GM12873 (cell line): ENCODE measurements around the gene TM6SF1.

Source experiments
- TF ChIP-seq, protein P1 (sequence below): IDR thresholded peaks from 2 replicates; pipeline ENCODE4 v1.5.1; 2012; ENCODE audit warnings: low read depth, mild to moderate bottlenecking, moderate library complexity, low read length, control low read depth; ENCODE audit not compliant: insufficient read depth; ENCODE audit errors: missing control alignments

Gene TM6SF1

DNA sequence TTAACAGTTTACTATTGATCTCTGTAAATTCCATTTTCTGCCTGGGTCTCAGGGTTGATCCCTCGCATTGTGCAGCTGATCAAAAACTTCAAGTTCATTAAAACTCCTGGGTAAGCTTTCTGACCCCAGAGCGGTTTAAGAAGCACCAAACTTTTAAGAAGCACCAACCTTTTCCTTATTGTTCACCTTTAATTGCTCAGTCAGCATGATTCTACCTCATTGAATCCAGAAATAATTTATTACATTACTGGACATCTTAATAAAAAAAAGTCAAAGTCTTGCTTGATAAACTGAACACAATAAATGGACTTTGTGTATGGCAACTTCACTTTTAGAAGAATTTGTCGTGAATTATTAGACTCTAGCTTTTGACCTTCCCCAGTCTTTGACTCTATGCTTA lies 53.3 kb downstream of the TM6SF1 start:
- TF ChIP-seq, protein P1, sequence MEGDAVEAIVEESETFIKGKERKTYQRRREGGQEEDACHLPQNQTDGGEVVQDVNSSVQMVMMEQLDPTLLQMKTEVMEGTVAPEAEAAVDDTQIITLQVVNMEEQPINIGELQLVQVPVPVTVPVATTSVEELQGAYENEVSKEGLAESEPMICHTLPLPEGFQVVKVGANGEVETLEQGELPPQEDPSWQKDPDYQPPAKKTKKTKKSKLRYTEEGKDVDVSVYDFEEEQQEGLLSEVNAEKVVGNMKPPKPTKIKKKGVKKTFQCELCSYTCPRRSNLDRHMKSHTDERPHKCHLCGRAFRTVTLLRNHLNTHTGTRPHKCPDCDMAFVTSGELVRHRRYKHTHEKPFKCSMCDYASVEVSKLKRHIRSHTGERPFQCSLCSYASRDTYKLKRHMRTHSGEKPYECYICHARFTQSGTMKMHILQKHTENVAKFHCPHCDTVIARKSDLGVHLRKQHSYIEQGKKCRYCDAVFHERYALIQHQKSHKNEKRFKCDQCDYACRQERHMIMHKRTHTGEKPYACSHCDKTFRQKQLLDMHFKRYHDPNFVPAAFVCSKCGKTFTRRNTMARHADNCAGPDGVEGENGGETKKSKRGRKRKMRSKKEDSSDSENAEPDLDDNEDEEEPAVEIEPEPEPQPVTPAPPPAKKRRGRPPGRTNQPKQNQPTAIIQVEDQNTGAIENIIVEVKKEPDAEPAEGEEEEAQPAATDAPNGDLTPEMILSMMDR, result no peak

DNA sequence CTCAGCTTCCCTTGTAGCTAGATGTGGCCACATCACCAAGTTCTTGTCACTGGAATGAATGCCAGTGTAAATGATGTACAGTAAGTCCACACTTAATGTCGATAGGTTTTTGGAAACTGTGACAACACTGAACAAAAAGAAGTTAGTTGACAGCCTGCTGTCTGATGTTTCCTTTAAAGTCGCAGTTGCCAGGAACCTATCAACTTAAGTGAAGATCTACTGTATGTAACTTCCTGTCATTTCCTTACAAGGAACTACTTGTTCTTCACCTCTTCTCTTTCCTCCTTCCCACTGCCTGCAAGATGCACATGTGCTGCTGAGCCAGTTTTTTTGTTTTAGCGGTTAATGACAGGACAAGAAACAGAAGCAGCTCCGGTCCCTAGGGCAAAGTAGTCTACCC lies 55.6 kb downstream of the TM6SF1 start:
- TF ChIP-seq, protein P1, result no peak

DNA sequence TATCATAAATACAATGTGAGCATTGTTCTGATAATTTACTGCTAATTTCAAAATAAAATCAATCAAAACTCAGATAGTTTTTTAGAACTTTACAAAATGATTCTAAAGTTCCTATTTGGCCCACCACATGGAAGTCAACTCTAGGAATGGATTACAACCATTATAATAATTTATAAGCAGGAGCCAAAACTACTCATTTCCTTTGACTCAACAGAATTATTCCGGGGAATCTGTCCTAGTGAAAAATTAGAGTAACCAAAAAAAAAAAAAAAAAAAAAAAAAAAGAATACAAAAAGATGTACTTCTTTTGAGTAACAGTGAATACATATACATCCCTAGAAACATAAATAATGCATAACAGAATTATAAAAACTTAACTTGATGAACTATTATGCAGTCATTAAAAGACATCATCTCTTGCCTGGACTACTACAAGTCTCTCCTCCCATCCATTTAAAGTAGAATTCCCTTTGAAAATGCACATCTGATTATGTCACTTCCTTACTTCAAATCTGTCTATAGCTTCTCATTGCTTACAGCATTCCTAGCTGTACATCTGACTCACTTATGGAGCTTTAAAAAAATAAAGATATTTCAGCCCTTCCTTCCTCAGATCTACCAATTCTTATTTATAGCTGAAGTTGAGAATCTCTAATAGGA lies 56.8 kb downstream of the TM6SF1 start:
- TF ChIP-seq, protein P1, result no peak

DNA sequence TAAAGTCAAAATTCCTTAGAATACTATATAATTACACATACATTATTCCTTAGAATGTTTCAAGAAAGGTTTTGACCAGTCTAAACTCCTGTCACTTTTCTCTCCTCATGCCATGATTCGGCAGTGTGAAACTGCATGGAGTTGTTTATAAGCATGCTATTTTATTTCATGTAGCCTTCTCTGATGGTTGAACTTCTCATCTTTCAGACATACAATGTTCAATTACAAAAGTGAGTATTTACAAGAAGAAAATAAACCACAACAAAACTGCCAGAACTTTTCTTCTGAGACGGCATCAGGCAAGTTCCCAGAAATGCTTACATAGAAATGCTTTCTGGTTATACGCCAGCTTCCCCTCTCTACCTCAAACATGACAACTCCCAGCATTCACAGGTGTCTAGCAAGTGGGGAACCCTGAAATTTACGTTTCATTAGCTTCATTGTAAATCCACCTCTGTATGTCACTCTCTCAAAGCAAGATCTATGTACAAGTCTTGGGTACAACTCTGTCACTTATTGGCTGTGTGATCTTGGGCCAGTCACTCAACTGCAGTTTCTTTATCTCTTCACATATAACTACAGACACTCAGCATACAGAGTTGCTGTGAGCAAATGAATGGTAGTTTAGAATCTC lies 57.4 kb downstream of the TM6SF1 start:
- TF ChIP-seq, protein P1, result no peak

DNA sequence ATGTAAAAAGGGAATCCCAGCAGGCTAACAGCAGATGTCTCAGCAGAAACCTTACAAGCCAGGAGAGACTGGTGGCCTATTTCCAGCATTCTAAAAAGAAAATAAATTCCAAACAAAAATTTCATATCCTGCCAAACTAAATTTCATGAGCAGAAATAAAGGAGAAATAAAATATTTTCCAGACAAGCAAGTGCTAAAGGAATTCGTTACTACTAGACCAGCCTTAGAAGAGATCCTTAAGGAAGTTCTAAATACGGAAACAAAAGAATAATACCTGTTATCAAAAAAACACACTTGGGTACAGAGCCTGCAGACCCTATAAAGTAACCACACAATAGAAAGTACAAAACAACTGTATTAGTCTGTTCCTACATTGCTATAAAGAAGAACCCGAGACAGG lies 58.8 kb downstream of the TM6SF1 start:
- TF ChIP-seq, protein P1, result no peak

DNA sequence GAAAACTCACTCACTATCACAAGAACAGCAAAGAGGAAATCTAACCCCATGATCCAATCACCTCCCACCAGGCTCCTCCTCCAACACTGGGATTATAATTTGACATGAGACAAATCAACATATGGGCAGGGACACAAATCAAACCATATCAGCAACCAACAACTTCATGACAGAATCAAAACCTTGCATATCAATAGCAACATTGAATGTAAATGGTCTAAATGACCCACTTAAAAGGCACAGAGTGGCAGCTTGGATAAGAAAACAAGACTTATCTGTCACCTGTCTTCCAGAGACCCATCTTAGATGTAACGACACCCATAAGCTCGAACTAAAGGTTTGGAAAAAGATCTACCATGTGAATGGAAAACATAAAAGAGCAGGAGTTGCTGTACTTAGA lies 59.4 kb downstream of the TM6SF1 start:
- TF ChIP-seq, protein P1, result no peak

DNA sequence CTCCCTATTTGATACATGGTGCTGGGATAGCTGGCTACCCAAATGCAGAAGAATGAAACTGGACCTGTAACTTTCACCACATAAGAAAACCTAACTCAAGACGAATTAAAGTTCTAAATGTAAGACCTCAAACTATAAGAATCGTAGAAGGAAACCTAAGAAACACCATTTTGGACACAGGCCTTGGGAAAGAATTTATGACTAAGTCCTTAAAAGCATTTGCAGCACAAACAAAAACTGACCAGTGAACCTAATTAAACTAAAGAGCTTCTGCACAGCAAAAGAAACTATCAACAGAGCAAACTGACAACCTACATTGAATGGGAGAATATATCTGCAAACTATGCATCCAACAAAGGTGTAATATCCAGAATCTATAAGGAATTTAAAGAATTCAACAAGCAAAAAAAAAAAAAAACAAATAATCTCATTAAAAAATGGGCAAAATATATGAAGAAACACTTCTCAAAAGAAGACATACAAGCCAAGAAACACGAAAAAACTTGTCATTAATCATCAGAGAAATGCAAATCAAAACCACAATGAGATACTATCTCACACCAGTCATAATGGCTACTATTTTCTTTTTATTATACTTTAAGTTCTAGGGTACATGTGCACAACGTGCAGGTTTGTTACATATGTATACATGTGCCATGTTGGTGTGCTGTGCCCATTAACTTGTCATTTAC lies 63.2 kb downstream of the TM6SF1 start:
- TF ChIP-seq, protein P1, result no peak
